KG1 (cell line): ENCODE results near the gene MYZAP.

ENCODE experiments used
- DNase-seq: peaks from one replicate; lab custom pipeline; 2025; lab: John Stamatoyannopoulos, UW

The MYZAP gene, protein sequence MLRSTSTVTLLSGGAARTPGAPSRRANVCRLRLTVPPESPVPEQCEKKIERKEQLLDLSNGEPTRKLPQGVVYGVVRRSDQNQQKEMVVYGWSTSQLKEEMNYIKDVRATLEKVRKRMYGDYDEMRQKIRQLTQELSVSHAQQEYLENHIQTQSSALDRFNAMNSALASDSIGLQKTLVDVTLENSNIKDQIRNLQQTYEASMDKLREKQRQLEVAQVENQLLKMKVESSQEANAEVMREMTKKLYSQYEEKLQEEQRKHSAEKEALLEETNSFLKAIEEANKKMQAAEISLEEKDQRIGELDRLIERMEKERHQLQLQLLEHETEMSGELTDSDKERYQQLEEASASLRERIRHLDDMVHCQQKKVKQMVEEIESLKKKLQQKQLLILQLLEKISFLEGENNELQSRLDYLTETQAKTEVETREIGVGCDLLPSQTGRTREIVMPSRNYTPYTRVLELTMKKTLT

GRCh38 chr15:57591822-57592367 is at the start of gene MYZAP:
MYZAP (plus strand) TSS chr15:57591904; CDS start chr15:57592035, 131 bp downstream.
- no peak for DNase-seq

DNA sequence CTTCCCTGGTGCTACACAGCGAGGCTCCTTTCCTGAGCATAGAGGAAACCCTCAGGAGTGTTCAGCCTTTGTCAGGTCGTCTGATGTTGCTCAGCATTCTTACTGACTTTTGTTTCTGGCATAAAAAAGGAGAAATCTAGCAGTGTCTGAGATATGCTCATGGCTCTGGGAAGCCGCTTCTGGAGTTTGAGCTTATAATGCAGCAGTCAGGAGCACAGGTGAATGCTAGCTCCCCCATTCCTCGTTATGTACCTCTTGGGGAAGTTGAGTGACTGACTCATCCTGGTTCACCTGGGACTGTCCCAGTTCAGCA is 49.2 kb upstream of the MYZAP start:
- no peak for DNase-seq

DNA sequence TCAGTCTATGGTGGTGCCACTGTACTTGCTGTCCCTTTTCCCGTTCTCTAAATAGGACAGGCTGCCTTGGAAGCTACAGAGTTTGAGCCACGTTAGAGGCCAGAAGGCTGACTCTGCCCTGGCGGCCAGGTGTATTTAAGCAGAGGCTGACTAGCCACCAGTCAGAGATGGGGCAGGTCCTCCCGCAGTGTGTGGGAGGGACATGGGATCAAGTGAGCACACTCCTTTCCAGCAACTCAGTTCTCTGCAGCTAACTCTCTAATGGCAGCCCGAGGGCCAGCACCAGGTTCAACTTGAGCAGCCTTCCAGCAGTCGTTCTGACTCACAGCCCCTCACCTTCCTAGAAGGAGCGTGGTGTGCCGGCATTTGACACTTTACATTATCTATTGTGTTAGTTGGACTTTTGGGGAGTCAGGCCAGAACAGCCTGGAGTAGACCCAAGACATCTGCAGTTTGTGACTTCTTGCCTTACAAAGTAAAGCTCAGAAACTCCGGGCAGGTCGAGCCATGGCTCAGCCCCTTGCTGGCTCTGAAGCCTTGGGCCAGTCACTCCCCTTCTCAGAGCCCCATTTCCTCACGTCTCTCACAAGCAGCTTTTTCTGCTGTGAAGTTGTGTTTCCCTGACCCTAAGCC is 46.7 kb upstream of the MYZAP start:
- no peak for DNase-seq

DNA sequence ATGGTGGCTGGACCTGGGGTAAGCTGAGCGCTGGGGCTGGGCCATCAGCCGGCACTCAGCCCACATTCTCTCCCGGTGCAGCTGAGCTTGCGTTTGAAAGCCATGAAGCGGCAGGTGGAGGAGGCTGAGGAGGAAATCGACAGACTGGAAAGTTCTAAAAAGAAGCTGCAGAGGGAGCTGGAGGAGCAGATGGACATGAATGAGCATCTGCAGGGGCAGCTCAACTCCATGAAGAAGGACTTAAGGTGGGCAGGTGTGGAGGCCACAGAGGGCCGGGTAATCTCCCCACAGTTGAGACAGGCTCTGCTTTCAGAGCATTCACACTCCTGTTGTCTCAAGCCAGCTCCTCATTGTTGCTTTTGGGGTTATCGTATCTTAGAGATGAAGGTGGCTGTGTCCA is 45.7 kb upstream of the MYZAP start:
- no peak for DNase-seq

DNA sequence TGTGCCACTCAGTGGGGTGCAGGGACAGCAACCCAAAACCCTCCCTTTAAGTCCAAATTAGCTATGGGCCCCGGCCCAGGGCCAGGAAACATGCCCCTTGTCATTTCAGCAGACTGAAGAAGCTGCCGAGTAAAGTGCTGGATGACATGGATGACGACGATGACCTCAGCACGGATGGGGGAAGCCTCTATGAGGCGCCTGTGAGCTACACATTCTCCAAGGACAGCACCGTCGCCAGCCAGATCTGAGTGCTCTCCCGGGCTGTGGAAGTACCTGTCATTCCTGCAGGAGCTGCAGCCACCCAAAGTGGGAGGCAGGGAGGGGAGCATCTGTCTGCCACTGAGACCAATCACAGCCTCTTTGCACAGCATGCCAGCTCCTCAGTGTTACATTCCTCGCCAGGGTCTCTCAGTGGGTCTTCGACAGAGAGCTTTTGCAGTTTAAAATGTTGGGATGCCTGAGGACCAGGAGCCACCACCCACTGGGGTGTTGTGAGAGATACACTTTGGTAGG is 44.4 kb upstream of the MYZAP start:
- no peak for DNase-seq

- no peak for DNase-seq
Measured at GRCh38 chr15:57548351-57548750, 43.4 kb upstream of the MYZAP start.

DNA sequence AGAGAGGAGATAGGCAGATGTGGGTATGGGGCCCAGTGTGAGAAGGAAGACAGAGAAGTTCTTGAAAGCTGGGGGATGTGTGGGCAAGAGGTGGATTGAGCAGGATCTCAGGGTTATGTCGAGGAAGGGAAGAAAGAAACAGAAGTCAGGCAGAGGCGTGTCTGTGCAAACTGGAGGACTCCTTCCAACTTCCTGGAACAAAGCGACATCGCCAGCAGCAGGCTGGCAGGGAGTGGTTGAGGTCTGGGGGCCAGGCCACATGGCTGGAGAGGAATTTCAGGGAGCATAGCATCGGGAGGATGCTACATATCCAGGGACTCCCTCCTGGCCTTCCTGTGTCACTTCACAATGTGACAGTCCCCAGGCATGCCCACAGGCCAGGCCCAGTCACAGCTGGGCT is 42.9 kb upstream of the MYZAP start:
- DNase-seq = no peak

- DNase-seq = no peak
Measured at GRCh38 chr15:57549935-57550334, 41.8 kb upstream of the MYZAP start.

DNA sequence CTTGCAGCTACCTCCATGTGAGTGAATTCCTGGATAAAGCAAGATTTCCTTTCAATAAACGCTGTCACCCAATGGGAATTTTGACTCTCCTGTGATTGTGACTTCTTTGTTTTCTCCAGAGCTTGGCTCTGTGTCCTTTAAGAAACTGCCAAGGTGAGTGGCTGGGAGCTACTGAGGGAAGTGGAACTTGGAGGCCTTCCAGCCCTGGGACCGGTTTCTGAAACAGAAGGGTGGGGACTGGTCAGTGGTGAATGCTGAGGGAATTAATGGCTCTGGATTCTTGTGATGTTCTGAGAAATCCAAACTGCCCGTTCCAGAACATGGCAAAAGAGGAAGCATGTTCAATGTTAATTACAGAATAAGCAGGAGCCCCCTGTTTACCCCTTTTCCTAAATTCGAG is 41.1 kb upstream of the MYZAP start:
- no peak for DNase-seq

GRCh38 chr15:57551715-57552677 is 39.7 kb upstream of the MYZAP start:
- no peak for DNase-seq

DNA sequence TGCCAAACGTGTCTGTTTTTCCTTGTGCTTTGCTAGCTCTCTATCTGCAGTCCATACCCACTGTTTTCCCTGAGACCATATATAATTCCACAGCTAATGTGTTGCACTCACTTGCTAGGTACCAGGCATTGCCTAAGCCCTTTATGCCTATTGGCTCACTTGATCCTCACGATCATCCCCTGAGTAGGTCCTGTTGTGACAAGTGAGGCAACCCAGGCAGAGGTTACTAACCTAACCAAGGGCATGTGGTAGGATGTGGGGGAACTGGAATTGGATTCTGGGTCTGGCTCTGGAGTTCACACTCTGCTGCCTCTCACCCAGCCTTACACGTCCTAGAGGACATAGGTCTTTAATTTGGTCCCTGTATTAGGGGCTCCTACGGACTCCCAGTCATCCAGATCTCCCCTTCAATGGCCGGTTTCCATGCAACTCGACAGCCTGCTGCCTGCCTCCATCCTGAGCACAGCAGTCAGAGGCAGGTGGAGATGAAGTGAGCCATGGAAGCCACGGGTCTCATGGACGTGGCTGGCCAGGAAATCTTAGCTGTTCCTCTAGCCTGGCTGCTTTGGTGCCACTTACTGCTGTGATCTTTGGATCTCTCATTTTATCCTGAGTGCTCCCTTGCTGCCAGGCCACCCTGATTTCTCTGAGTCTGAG is 38.9 kb upstream of the MYZAP start:
- no peak for DNase-seq

DNA sequence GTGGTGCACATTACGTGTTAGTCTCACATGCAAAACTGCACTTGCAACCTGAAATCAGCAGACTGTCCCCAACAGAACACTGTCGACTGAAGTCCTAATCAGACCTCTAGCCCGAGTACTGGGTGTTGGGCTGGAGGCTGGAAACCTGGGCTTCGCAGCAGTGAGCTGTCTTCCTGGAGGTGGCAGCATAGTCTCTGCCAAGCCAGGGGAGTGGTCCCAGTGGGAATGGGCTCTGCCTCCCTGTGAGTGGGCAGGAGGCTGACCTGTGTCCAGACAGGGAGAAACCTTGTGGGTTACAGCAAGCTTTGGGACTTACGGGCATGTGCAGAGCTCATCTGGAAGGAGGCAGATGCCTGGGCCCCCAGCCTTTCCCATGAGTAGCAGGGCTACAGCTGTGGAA is 38.2 kb upstream of the MYZAP start:
- DNase-seq = no peak

- no peak for DNase-seq
Measured at GRCh38 chr15:57554063-57554811, 37.5 kb upstream of the MYZAP start.

- DNase-seq = no peak
Measured at GRCh38 chr15:57554812-57555179, 36.9 kb upstream of the MYZAP start.

DNA sequence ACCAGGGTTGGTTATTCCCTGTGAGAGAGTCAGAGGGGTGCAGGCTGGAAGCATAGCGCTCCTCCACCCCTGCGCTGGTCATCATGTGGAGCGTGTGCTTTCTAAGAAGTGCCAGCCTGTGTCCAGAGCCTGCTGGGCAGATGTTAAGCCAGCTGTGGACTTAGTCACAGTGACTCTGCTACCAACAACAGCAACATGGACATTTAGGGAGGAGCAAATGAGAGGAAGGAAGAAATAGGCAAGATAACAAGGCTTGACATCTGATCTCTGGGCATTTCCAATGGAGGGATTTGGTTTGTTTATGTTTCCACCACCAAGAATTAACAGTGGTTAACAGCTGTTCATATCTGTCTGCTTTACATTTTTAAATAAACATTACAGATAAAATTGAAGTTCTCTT is 36.4 kb upstream of the MYZAP start:
- no peak for DNase-seq

- no peak for DNase-seq
Measured at GRCh38 chr15:57556040-57556439, 35.7 kb upstream of the MYZAP start.

- no peak for DNase-seq
Measured at GRCh38 chr15:57557267-57557666, 34.4 kb upstream of the MYZAP start.

DNA sequence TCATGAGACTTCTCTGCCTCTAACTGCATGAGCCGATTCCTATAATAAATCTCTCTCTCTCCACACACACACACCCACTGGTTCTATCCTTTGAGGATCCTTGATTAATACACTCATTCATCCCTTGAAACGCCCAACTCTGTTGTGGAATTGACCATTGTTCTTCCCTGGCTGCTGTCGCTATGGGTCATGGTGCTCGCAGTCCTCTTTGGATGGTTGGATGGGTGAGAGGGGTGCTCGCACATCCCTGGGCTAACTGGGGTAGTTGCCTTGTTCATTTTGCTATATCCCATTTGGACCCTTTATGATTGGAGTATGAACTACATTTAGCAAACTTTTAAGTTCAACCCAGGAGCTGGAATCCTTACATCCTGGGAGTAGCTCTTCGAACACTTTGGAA is 33.9 kb upstream of the MYZAP start:
- no peak for DNase-seq

DNA sequence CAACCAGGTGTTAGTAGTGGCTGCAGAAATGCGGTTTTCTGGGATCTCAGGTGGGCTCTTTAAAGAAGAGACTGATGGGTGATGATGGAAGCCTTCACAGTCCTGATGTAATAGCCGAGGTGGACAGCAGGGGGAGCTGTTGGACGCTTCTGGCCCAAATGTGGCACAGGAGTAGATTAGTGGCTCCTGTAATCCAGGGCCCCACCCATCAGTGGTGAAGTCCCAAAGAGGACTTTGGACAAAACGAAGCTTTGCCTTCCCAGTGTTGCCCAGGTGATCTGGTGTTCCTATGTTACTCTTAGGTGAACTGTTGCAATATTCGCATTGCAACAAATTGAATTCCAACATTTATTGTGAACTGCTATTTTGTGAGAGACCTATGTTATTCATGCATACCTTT is 31.8 kb upstream of the MYZAP start:
- peak; percentile 32 for DNase-seq

- peak; percentile 35 for DNase-seq
Measured at GRCh38 chr15:57561041-57561711, 30.5 kb upstream of the MYZAP start.
